ENCODE results near the gene CD8A.

CD8A gene

DNA sequence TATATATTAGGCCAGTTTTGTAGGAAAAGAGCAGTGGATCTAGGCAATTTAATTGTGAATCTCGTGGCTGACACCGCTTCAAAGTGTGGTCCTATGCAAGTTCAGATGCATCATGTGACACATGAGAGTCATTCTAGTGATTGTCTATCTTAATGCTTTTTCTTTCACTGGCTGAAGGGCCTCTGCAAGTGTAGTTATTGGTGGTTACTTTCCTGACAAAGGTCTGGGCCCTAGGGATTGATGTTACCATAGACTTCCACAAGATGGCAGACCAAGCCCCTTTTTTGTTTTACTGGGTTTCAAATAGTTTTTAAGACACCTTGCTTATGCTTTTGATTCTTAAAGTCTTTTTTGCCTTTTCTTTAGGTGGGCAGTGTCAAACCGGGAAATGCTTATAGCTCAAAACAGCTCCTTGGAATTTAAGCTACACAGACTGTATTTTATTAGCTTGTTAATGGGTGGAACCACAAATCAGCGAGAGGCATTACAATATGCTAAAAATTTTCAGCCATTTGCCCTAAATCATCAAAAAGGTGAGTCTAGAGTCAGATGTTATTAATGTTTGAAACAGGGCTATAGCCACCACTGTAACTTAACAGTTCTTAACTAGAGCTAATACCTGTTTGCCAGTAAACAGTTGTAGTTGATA, 25.9 kb downstream of the CD8A start:
- no peak overlapping the region for H3K4me3 ChIP-seq (ENCODE audit: low read depth, low read length)
- peak; percentile 64 for DNase-seq (ENCODE audit: low read depth)
- TF ChIP-seq CTCF (IDR thresholded peaks at IDR 0.05; ENCODE audit: insufficient read depth, low read depth, low read length, missing control alignments) = peak; percentile 61

DNA sequence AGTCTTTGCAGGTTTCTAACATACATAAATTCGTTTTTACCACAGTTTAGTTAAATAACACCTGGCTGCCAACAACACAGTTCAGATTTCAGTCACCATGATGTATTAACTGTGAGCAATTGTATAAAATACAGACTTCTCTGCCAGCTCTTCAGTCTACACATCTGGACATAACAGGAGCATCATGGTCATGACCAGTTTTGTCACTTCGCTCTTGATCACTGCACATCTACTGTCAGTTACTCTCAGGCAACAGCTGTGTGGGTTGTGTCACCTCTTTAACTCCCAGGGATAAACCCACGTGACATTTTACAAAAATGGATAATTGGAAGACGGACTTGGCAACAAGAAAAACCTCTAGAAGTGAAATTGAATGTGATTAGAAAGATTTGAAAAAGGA, 30.3 kb downstream of the CD8A start:
- TF ChIP-seq CTCF (IDR thresholded peaks at IDR 0.05; ENCODE audit: insufficient read depth, low read depth, low read length, missing control alignments) = no peak
- H3K4me3 ChIP-seq (ENCODE audit: low read depth, low read length) = no peak overlapping the region
- no peak for DNase-seq (ENCODE audit: low read depth)

DNA sequence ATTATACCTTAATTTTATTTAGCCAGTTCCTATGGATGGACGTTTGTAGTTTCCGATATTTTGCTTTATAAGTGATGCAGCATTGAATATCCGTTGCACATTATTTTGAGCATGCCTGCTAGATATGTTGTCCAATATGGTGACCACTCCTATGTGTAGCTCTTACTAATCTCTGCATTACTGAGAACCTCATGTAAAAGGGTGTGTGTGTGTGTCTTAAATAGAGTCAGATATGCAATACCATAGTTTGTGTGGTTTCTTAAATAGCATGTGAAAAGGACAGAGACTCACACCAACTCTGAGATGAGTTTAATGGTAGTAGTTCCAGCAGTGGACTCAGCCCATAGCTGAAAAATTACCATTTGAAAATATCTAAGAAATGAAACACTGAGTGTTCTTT, 32.3 kb downstream of the CD8A start:
- H3K4me3 ChIP-seq (ENCODE audit: low read depth, low read length) = no peak overlapping the region
- TF ChIP-seq CTCF (IDR thresholded peaks at IDR 0.05; ENCODE audit: insufficient read depth, low read depth, low read length, missing control alignments) = no peak
- DNase-seq (ENCODE audit: low read depth) = no peak

GRCh38 chr2:86753606-86754005, 37.1 kb downstream of the CD8A start:
- DNase-seq (ENCODE audit: low read depth) = no peak
- TF ChIP-seq CTCF (IDR thresholded peaks at IDR 0.05; ENCODE audit: insufficient read depth, low read depth, low read length, missing control alignments) = no peak
- H3K4me3 ChIP-seq (ENCODE audit: low read depth, low read length) = no peak overlapping the region

- DNase-seq (ENCODE audit: low read depth) = no peak
- no peak for TF ChIP-seq CTCF (IDR thresholded peaks at IDR 0.05; ENCODE audit: insufficient read depth, low read depth, low read length, missing control alignments)
- no peak overlapping the region for H3K4me3 ChIP-seq (ENCODE audit: low read depth, low read length)
These were observed 37.8 kb downstream of the CD8A start for GRCh38 chr2:86752934-86753333.

DNA sequence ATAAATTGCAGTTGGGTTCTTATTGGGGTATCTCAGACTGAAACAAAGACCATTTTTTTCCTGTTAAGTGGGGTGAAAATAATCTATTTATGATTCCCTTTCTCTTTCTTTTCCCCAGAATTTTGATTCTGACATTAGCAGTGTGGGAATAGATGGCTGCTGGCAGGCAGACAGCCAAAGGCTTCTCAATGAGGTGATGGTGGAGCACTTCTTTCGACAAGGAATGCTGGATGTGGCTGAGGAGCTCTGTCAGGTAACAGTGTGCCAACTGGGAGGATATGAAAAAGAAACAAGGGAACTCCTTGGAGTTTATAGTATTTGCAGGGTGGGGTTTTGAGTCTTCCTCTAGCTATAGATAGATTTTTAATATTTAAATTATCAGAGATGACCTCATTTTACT, 38.9 kb downstream of the CD8A start:
- H3K4me3 ChIP-seq (ENCODE audit: low read depth, low read length) = no peak overlapping the region
- no peak for DNase-seq (ENCODE audit: low read depth)
- no peak for TF ChIP-seq CTCF (IDR thresholded peaks at IDR 0.05; ENCODE audit: insufficient read depth, low read depth, low read length, missing control alignments)

GRCh38 chr2:86750240-86750839, 40.4 kb downstream of the CD8A start:
- no peak for DNase-seq (ENCODE audit: low read depth)
- no peak overlapping the region for H3K4me3 ChIP-seq (ENCODE audit: low read depth, low read length)
- no peak for TF ChIP-seq CTCF (IDR thresholded peaks at IDR 0.05; ENCODE audit: insufficient read depth, low read depth, low read length, missing control alignments)

All from GM12865 (cell line).